CD4-positive, alpha-beta T cell (primary cell): ENCODE results near the gene SH2B3. TPM values are rescaled to one million over a fixed set of nuclear protein-coding genes. Genes with fewer than 3 reads are reported as not detected.

Source experiments
- ATAC-seq: fragments of 200-7000 bp; cut with Tn5 transposase; one replicate; pipeline ENCODE4 v1.10.0; 2022; ENCODE audit warnings: mild to moderate bottlenecking; ENCODE audit not compliant: poor library complexity
- CTCF ChIA-PET: fragments of 350-600 bp; sonication (Branson Sonifier 250); formaldehyde crosslinking; loops from one replicate; lab custom pipeline; 2021; ENCODE audit warnings: antibody characterized with exemption, inconsistent platforms; lab: Charles Lee
- POLR2A ChIA-PET: fragments of 350-600 bp; sonication (Branson Sonifier 250); formaldehyde crosslinking; loops from one replicate; lab custom pipeline; 2021; ENCODE audit warnings: antibody characterized with exemption, inconsistent platforms; lab: Charles Lee
- DNase-seq, 14 experiments: peaks; one replicate each; pipeline ENCODE4 v3.0.0-alpha.2; 2013 to 2020; ENCODE audit warnings: mixed read lengths in 2 of 14
- H3K27ac ChIP-seq, 2 donors: one replicate each; pipeline versions ENCODE4 v1.5.1 to v1.7.0; 2013; ENCODE audit warnings: low read length in 2 of 2, low read depth in 1 of 2, mild to moderate bottlenecking in 1 of 2
- H3K27me3 ChIP-seq, 2 experiments: 1 replicate in 1 of 2; 2 replicates in 1 of 2; pipeline versions ENCODE4 v1.6.1 to v1.7.0; 2013; ENCODE audit warnings: low read length in 2 of 2, control low read depth in 1 of 2, mild to moderate bottlenecking in 1 of 2, moderate library complexity in 1 of 2; ENCODE audit not compliant: insufficient read depth in 2 of 2, control insufficient read depth in 1 of 2
- H3K36me3 ChIP-seq: one replicate; pipeline ENCODE4 v1.6.1; 2013; ENCODE audit warnings: low read length, control low read depth; ENCODE audit not compliant: insufficient read depth
- H3K4me1 ChIP-seq: one replicate; pipeline ENCODE4 v1.6.1; 2013; ENCODE audit warnings: low read length, control low read depth; ENCODE audit not compliant: insufficient read depth
- H3K4me3 ChIP-seq: one replicate; pipeline ENCODE4 v1.5.1; 2013; ENCODE audit warnings: mild to moderate bottlenecking, low read length, moderate library complexity
- H3K9me3 ChIP-seq, 2 experiments: 1 replicate in 1 of 2; 2 replicates in 1 of 2; pipeline versions ENCODE4 v1.6.1 to v1.7.0; 2013; ENCODE audit warnings: low read length in 2 of 2, mild to moderate bottlenecking in 2 of 2, control low read depth in 1 of 2, moderate library complexity in 1 of 2; ENCODE audit not compliant: control insufficient read depth in 1 of 2, insufficient read depth in 1 of 2
- H3K27ac Mint-ChIP-seq: one replicate; pipeline ENCODE4 v1.8.0; 2020; ENCODE audit warnings: mixed read lengths
- H3K27me3 Mint-ChIP-seq: one replicate; pipeline ENCODE4 v1.8.0; 2021; ENCODE audit warnings: mixed read lengths
- H3K36me3 Mint-ChIP-seq: one replicate; pipeline ENCODE4 v1.8.0; 2021; ENCODE audit warnings: low read depth, mixed read lengths
- H3K4me1 Mint-ChIP-seq: one replicate; pipeline ENCODE4 v1.8.0; 2021; ENCODE audit warnings: low read depth, mixed read lengths
- H3K4me3 Mint-ChIP-seq: one replicate; pipeline ENCODE4 v1.8.0; 2020; ENCODE audit warnings: mild to moderate bottlenecking, mixed read lengths
- H3K9me3 Mint-ChIP-seq: one replicate; pipeline ENCODE4 v1.8.0; 2020; ENCODE audit warnings: mixed read lengths
- CTCF ChIP-seq: fragments of 200-600 bp; IDR thresholded peaks from one replicate; pipeline ENCODE4 v1.8.0; 2022; ENCODE audit warnings: antibody characterized with exemption, mild to moderate bottlenecking
- intact Hi-C, 2 experiments: fragments of 100-400 bp; cut with DNase I in 1 of 2; cut with micrococcal nuclease in 1 of 2; formaldehyde crosslinking; loops; one replicate each; pipeline versions ENCODE4 v1.15.1 to v1.9.0; 2023 to 2025; cut with DNase I, micrococcal nuclease
- total RNA-seq, 174 experiments: library from RNA in 2 of 174; stranded (reverse) in 2 of 174; gene quantifications; one replicate each; pipeline ENCODE4 v1.2.3 and lab custom pipeline; 2021 to 2026

SH2B3 gene
- total RNA-seq, 2 experiments from 2014 or later = 42.3 to 46.4 TPM

- Histone ChIP-seq H3K4me3 (peak overlapping the region; percentile 63), H3K27me3 (no peaks in the 10 kb centered on the region), H3K4me1 (peaks cover 60% of the 10 kb centered on the region), H3K9me3 (no peaks in the 10 kb centered on the region), H3K27ac (peak overlapping the region; percentile 73 to 75), H3K36me3 (no peaks in the 10 kb centered on the region)
- DNase-seq (peak in 7 of 14 experiments; percentile 20 to 82 (median 41)), ATAC-seq (no peak)
- ChIA-PET CTCF (interaction anchor here (1.0 to 16.9 kb wide), 7 partner anchors 11 to 125 kb away, joined by 3 to 487 read pairs (median 5); no protein-coding TSS in a partner anchor), POLR2A (interaction anchor here (0.7 to 5.2 kb wide), 7 partner anchors 8 to 46 kb away, joined by 3 to 63 read pairs (median 35); no protein-coding TSS in a partner anchor)
- intact Hi-C loops = loop anchor here (1.0 to 10.0 kb wide), 5 partner anchors 30 to 193 kb away; partner anchors contain the start of genes ATXN2 (in 2 of the 2) and PHETA1 (in 1 of the 2)
- TF ChIP-seq CTCF = no peak
- H3K4me1 Mint-ChIP-seq = peaks cover 57% of the 10 kb centered on the region
- H3K4me3 Mint-ChIP-seq = peak overlapping the region; percentile 89
- H3K9me3 Mint-ChIP-seq = no peaks in the 10 kb centered on the region
- peak overlapping the region; percentile 72 for H3K27ac Mint-ChIP-seq
- H3K36me3 Mint-ChIP-seq = peaks cover 6% of the 10 kb centered on the region
- H3K27me3 Mint-ChIP-seq = no peaks in the 10 kb centered on the region
Measured at GRCh38 chr12:111404362-111405148, 1.2 kb upstream of the SH2B3 start.

GRCh38 chr12:111405149-111405858 is 419 bp upstream of the SH2B3 start:
- DNase-seq (peak; percentile 96 to 100 (median 99)), ATAC-seq (peak; percentile 78)
- intact Hi-C loops = loop anchor here (1.0 to 10.0 kb wide), 4 partner anchors 29 to 192 kb away; partner anchors contain the start of gene ATXN2 (in 2 of the 2)
- H3K9me3 ChIP-seq = no peaks in the 10 kb centered on the region
- ChIA-PET CTCF (interaction anchor here (1.0 to 16.9 kb wide), 6 partner anchors 20 to 124 kb away, joined by 3 to 487 read pairs (median 4); no protein-coding TSS in a partner anchor), POLR2A (interaction anchor here (0.6 to 5.2 kb wide), 8 partner anchors 7 to 45 kb away, joined by 3 to 63 read pairs (median 22); no protein-coding TSS in a partner anchor)
- peak overlapping the region; percentile 75 to 98 for H3K27ac ChIP-seq
- Mint-ChIP-seq H3K4me1 (peaks cover 62% of the 10 kb centered on the region), H3K9me3 (no peaks in the 10 kb centered on the region), H3K36me3 (peaks cover 6% of the 10 kb centered on the region), H3K27me3 (no peaks in the 10 kb centered on the region), H3K27ac (peak overlapping the region; percentile 72), H3K4me3 (peak overlapping the region; percentile 89)
- TF ChIP-seq CTCF = peak; percentile 74
- H3K4me1 ChIP-seq = peaks cover 68% of the 10 kb centered on the region
- H3K4me3 ChIP-seq = peak overlapping the region; percentile 63
- no peaks in the 10 kb centered on the region for H3K36me3 ChIP-seq
- H3K27me3 ChIP-seq = no peaks in the 10 kb centered on the region
